Liver (tissue), 9 donors: Measurements from ENCODE around the gene MEGF6. TPM values are rescaled to one million over a fixed set of nuclear protein-coding genes. Genes with fewer than 3 reads are reported as not detected.

Experiments
- DNase-seq: peaks from one replicate; pipeline ENCODE4 v3.0.0-alpha.2; 2017; ENCODE audit warnings: low spot score
- H3K27ac ChIP-seq, 2 donors: one replicate each; pipeline ENCODE4 v1.7.0; 2013; ENCODE audit warnings: inconsistent platforms in 2 of 2, low read length in 2 of 2, control low read depth in 1 of 2, low read depth in 1 of 2, mild to moderate bottlenecking in 1 of 2
- H3K27me3 ChIP-seq, 4 donors: one replicate each; pipeline versions ENCODE4 v1.6.1 to v1.7.0; 2013; ENCODE audit warnings: low read length in 3 of 4, inconsistent platforms in 1 of 4, mild to moderate bottlenecking in 1 of 4, moderate library complexity in 1 of 4; ENCODE audit not compliant: control insufficient read depth in 4 of 4, insufficient read depth in 4 of 4
- H3K36me3 ChIP-seq, 4 donors: one replicate each; pipeline versions ENCODE4 v1.6.1 to v1.7.0; 2013; ENCODE audit warnings: low read length in 3 of 4, mild to moderate bottlenecking in 3 of 4, low read depth in 1 of 4, moderate library complexity in 1 of 4; ENCODE audit not compliant: control insufficient read depth in 4 of 4, insufficient read depth in 3 of 4
- H3K4me1 ChIP-seq, 4 donors: one replicate each; pipeline versions ENCODE4 v1.6.1 to v1.7.0; 2013; ENCODE audit warnings: low read length in 3 of 4, mild to moderate bottlenecking in 3 of 4, moderate library complexity in 1 of 4; ENCODE audit not compliant: control insufficient read depth in 4 of 4, insufficient read depth in 4 of 4
- H3K4me3 ChIP-seq, 3 donors: one replicate each; pipeline versions ENCODE4 v1.6.1 to v1.7.0; 2013; ENCODE audit warnings: low read length in 3 of 3, control low read depth in 1 of 3, low read depth in 1 of 3, mild to moderate bottlenecking in 1 of 3
- H3K9ac ChIP-seq, 2 donors: one replicate each; pipeline ENCODE4 v1.7.0; 2013; ENCODE audit warnings: low read length in 2 of 2, mild to moderate bottlenecking in 2 of 2, moderate library complexity in 2 of 2, control low read depth in 1 of 2, low read depth in 1 of 2
- H3K9me3 ChIP-seq, 4 donors: one replicate each; pipeline versions ENCODE4 v1.6.1 to v1.7.0; 2013; ENCODE audit warnings: low read length in 3 of 4; ENCODE audit not compliant: control insufficient read depth in 4 of 4
- EGR1 ChIP-seq, 2 donors: IDR thresholded peaks; 2 replicates each; pipeline ENCODE4 v1.6.1; 2016 to 2018; ENCODE audit warnings: antibody characterized with exemption in 2 of 2, low read depth in 2 of 2
- FOXA1 ChIP-seq: IDR thresholded peaks from 2 replicates; pipeline ENCODE4 v1.6.1; 2016; ENCODE audit warnings: antibody characterized with exemption
- FOXA2 ChIP-seq: IDR thresholded peaks from 2 replicates; pipeline ENCODE4 v1.6.1; 2016; ENCODE audit warnings: antibody characterized with exemption
- HNF4A ChIP-seq, 2 donors: conservative IDR thresholded peaks; 2 replicates each; pipeline ENCODE4 v1.6.1; 2016; ENCODE audit warnings: antibody characterized with exemption in 2 of 2, mild to moderate bottlenecking in 2 of 2
- HNF4G ChIP-seq: IDR thresholded peaks from 2 replicates; pipeline ENCODE4 v1.6.1; 2016; ENCODE audit warnings: antibody characterized with exemption
- JUND ChIP-seq, 2 donors: IDR thresholded peaks; 2 replicates each; pipeline ENCODE4 v1.6.1; 2016; ENCODE audit warnings: antibody characterized with exemption in 2 of 2
- RXRA ChIP-seq, 2 donors: IDR thresholded peaks; 2 replicates each; pipeline ENCODE4 v1.6.1; 2017 to 2018; ENCODE audit warnings: antibody characterized with exemption in 2 of 2, mild to moderate bottlenecking in 1 of 2
- SP1 ChIP-seq: IDR thresholded peaks from 2 replicates; pipeline ENCODE4 v1.6.1; 2018; ENCODE audit warnings: antibody characterized with exemption, mild to moderate bottlenecking
- TAF1 ChIP-seq: conservative IDR thresholded peaks from 2 replicates; pipeline ENCODE4 v1.6.1; 2016; ENCODE audit warnings: antibody characterized with exemption, mild to moderate bottlenecking
- YY1 ChIP-seq: IDR thresholded peaks from 2 replicates; pipeline ENCODE4 v1.6.1; 2016; ENCODE audit warnings: antibody characterized with exemption, mild to moderate bottlenecking
- WGBS: extraction: QIAGEN DNeasy Blood & Tissue Kit; methylation state at CpG from one replicate; pipeline ENCODE4 v1.1.7; 2013; 5-methylcytosine and 5-hydroxymethylcytosine counted together
- polyA plus RNA-seq, 2 donors: library from polyadenylated mRNA; stranded (reverse) in 1 of 2; unstranded in 1 of 2; fragments of 200-250 nt in 1 of 2; fragments of >200 nt in 1 of 2; fragmentation: Nextera tagmentation in 1 of 2; extraction: Ambion mirVana in 1 of 2; gene quantifications; one replicate each; pipeline versions ENCODE4 v1.2.1 to v1.2.3, GENCODE V29; 2013 to 2015
- total RNA-seq, 2 donors: library from RNA; depleted of rRNA; stranded (reverse); fragments of >200 nt; gene quantifications; one replicate each; pipeline ENCODE4 v1.2.3, GENCODE V29; 2014
- TF ChIP-seq, protein P1 (sequence below): IDR thresholded peaks from 2 replicates; pipeline ENCODE4 v1.6.1; 2016; ENCODE audit warnings: antibody characterized with exemption, mild to moderate bottlenecking
- TF ChIP-seq, protein P2 (sequence below): IDR thresholded peaks from 2 replicates; pipeline ENCODE4 v1.6.1; 2016; ENCODE audit warnings: antibody characterized with exemption
- TF ChIP-seq, protein P3 (sequence below): IDR thresholded peaks from 2 replicates; pipeline ENCODE4 v1.6.1; 2016; ENCODE audit warnings: antibody characterized with exemption
- TF ChIP-seq, protein P4 (sequence below): IDR thresholded peaks from 2 replicates; pipeline ENCODE4 v1.6.1; 2016; ENCODE audit warnings: antibody characterized with exemption
- donor health status: healthy.
- donor health status: healthy.
- donor health status: healthy.
- donor health status: healthy.
- donor health status: healthy.

Gene MEGF6
- total and polyA plus RNA-seq, 4 donors, result 1.3 to 11.0 (median 4.0) TPM

DNA sequence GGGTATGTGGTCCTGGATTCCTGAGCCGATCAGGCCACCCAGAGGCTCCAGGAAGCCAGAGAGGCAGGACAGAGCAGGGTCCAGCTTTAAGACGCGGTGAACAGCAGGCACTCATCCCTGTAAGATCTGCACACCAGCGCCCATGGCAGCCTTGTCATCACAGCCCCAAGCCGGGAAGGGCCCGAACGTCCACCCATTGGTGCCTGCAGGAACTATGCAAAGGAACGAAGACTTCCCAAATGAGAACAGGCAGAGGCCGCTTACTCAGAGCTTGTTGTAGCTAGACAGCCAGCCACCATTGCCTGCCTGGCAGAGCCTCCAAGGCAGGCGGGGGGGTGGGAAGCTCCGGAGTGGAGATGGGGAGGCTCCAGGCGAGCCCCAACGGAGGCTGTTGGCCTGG is 169.0 kb downstream of the MEGF6 start (continued):
- TF ChIP-seq JUND (IDR thresholded peaks at IDR 0.05) (no peak), FOXA1 (no peak), TAF1 (no peak), HNF4A (conservative IDR thresholded peaks at IDR 0.05) (no peak)
- TF ChIP-seq, protein P1, sequence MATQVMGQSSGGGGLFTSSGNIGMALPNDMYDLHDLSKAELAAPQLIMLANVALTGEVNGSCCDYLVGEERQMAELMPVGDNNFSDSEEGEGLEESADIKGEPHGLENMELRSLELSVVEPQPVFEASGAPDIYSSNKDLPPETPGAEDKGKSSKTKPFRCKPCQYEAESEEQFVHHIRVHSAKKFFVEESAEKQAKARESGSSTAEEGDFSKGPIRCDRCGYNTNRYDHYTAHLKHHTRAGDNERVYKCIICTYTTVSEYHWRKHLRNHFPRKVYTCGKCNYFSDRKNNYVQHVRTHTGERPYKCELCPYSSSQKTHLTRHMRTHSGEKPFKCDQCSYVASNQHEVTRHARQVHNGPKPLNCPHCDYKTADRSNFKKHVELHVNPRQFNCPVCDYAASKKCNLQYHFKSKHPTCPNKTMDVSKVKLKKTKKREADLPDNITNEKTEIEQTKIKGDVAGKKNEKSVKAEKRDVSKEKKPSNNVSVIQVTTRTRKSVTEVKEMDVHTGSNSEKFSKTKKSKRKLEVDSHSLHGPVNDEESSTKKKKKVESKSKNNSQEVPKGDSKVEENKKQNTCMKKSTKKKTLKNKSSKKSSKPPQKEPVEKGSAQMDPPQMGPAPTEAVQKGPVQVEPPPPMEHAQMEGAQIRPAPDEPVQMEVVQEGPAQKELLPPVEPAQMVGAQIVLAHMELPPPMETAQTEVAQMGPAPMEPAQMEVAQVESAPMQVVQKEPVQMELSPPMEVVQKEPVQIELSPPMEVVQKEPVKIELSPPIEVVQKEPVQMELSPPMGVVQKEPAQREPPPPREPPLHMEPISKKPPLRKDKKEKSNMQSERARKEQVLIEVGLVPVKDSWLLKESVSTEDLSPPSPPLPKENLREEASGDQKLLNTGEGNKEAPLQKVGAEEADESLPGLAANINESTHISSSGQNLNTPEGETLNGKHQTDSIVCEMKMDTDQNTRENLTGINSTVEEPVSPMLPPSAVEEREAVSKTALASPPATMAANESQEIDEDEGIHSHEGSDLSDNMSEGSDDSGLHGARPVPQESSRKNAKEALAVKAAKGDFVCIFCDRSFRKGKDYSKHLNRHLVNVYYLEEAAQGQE, result no peak

DNA sequence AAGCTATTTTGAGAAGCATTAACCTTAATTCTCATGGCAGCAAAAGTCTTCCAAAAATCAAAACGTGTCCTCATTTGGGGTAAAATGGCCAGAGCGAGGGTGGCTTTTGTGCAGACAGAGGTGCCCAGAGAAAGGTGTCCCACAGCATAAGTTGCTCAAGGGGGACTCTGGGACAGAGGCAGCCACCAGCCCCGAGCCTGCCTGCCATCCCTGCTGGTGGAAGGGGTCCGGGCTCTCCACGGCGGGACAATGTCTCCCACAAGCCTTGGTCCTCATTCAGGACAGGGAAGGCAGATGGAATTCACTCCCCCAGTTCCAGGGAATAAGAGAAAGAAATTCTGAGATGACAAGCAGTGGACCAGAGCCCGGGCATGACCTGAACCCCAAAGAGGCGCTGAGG is 169.4 kb downstream of the MEGF6 start:
- H3K9me3 ChIP-seq, result no peaks in the 10 kb centered on the region
- no peak overlapping the region for H3K9ac ChIP-seq
- H3K4me1 ChIP-seq, result no peaks in the 10 kb centered on the region
- no peaks in the 10 kb centered on the region for H3K27me3 ChIP-seq
- no peak overlapping the region for H3K27ac ChIP-seq
- H3K4me3 ChIP-seq, result no peak overlapping the region
- TF ChIP-seq EGR1 (IDR thresholded peaks at IDR 0.05; ENCODE audit: low read depth in 2 of 2), result no peak
- TF ChIP-seq YY1, result no peak
- TF ChIP-seq FOXA1, result no peak
- TF ChIP-seq, protein P2, sequence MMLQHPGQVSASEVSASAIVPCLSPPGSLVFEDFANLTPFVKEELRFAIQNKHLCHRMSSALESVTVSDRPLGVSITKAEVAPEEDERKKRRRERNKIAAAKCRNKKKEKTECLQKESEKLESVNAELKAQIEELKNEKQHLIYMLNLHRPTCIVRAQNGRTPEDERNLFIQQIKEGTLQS, result no peak
- TF ChIP-seq, protein P1, result no peak
- no peak for TF ChIP-seq HNF4G
- TF ChIP-seq RXRA (IDR thresholded peaks at IDR 0.05), result no peak
- TF ChIP-seq, protein P3, sequence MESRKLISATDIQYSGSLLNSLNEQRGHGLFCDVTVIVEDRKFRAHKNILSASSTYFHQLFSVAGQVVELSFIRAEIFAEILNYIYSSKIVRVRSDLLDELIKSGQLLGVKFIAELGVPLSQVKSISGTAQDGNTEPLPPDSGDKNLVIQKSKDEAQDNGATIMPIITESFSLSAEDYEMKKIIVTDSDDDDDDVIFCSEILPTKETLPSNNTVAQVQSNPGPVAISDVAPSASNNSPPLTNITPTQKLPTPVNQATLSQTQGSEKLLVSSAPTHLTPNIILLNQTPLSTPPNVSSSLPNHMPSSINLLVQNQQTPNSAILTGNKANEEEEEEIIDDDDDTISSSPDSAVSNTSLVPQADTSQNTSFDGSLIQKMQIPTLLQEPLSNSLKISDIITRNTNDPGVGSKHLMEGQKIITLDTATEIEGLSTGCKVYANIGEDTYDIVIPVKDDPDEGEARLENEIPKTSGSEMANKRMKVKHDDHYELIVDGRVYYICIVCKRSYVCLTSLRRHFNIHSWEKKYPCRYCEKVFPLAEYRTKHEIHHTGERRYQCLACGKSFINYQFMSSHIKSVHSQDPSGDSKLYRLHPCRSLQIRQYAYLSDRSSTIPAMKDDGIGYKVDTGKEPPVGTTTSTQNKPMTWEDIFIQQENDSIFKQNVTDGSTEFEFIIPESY, result no peak
- no peak for TF ChIP-seq HNF4A (conservative IDR thresholded peaks at IDR 0.05)
- no peak for TF ChIP-seq FOXA2
- no peak for TF ChIP-seq SP1
- TF ChIP-seq JUND (IDR thresholded peaks at IDR 0.05), result no peak
- TF ChIP-seq TAF1, result no peak
- TF ChIP-seq, protein P4, sequence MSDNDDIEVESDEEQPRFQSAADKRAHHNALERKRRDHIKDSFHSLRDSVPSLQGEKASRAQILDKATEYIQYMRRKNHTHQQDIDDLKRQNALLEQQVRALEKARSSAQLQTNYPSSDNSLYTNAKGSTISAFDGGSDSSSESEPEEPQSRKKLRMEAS, result no peak
- no peak for DNase-seq
- H3K36me3 ChIP-seq, result no peaks in the 10 kb centered on the region
- WGBS, result 75% methylated on average over 8 of the region's 8 CpGs
